NCI-H748 (cell line): Measurements from ENCODE around the gene TYK2.
"Not testable (repeated sequence)": the region's sequence is repeated elsewhere in the genome, so short reads cannot be mapped to it uniquely, and the experiment has no call there.

Experiments used
- DNase-seq: peaks from one replicate; lab custom pipeline; 2025; ENCODE audit not compliant: unreplicated experiment; lab: John Stamatoyannopoulos, UW

TYK2 gene

GRCh38 chr19:10377140-10377640, 3.2 kb downstream of the TYK2 start:
- not testable (repeated sequence) for DNase-seq

- DNase-seq, result no peak
Observed at GRCh38 chr19:10374931-10375330, 5.4 kb downstream of the TYK2 start.

- DNase-seq, result no peak
Observed at GRCh38 chr19:10372690-10373089, 7.7 kb downstream of the TYK2 start.

- DNase-seq, result no peak
Observed at GRCh38 chr19:10368101-10368803, 12.1 kb downstream of the TYK2 start.

- not testable (repeated sequence) for DNase-seq
Observed at GRCh38 chr19:10366950-10367512, 13.3 kb downstream of the TYK2 start.

- no peak for DNase-seq
Observed at GRCh38 chr19:10365518-10365917, 14.9 kb downstream of the TYK2 start.

GRCh38 chr19:10364644-10365043, 15.7 kb downstream of the TYK2 start:
- DNase-seq, result no peak

- no peak for DNase-seq
Observed at GRCh38 chr19:10363789-10364281, 16.5 kb downstream of the TYK2 start.

- no peak for DNase-seq
Observed at GRCh38 chr19:10362259-10362658, 18.1 kb downstream of the TYK2 start.

GRCh38 chr19:10361569-10362011, 18.8 kb downstream of the TYK2 start:
- DNase-seq, result no peak

GRCh38 chr19:10356431-10356830, 23.9 kb downstream of the TYK2 start:
- DNase-seq, result no peak

GRCh38 chr19:10353793-10354391, 26.5 kb downstream of the TYK2 start:
- no peak for DNase-seq

- DNase-seq, result no peak
Observed at GRCh38 chr19:10352764-10353671, 27.4 kb downstream of the TYK2 start.

GRCh38 chr19:10346509-10346908, 33.9 kb downstream of the TYK2 start:
- no peak for DNase-seq

GRCh38 chr19:10344780-10345179, 35.6 kb downstream of the TYK2 start:
- no peak for DNase-seq

- DNase-seq, result no peak
Observed at GRCh38 chr19:10343495-10343894, 36.9 kb downstream of the TYK2 start.

GRCh38 chr19:10339977-10340376, 40.4 kb downstream of the TYK2 start:
- no peak for DNase-seq

GRCh38 chr19:10339380-10339960, 40.9 kb downstream of the TYK2 start, which contains the start of gene ICAM3:
TSS of gene ICAM3 (minus strand) at chr19:10339624. CDS start at chr19:10339614, 10 bp downstream.
- DNase-seq, result no peak

GRCh38 chr19:10338940-10339339, 41.4 kb downstream of the TYK2 start:
- DNase-seq, result no peak

- not testable (repeated sequence) for DNase-seq
Observed at GRCh38 chr19:10336725-10337124, 43.6 kb downstream of the TYK2 start.
